SK-N-MC (cell line): Measurements from ENCODE around the gene MAPRE3.

Experiments used
- EZH2 ChIP-seq: fragments of 200-600 bp; sonication (generic); IDR thresholded peaks from one replicate; pipeline ENCODE4 v1.6.1; 2017; ENCODE audit warnings: antibody characterized with exemption
- POLR2AphosphoS5 ChIP-seq: IDR thresholded peaks from 2 replicates; pipeline ENCODE4 v1.6.1; 2012; ENCODE audit warnings: mild to moderate bottlenecking, low read depth, low read length, borderline replicate concordance

- TF ChIP-seq POLR2AphosphoS5 (peak; percentile 80), EZH2 (no peak)
These were observed 80.8 kb downstream of the MAPRE3 start, which contains the start of gene AGBL5 for GRCh38 chr2:27050996-27051901.
